Neural cell (in vitro differentiated cells): ENCODE results near the gene ELP4. TPM values are rescaled to one million over a fixed set of nuclear protein-coding genes. Genes with fewer than 3 reads are reported as not detected.

Experiments
- H2AFZ ChIP-seq: fragments of 200-600, 300-800 bp; sonication (generic), shearing (Covaris generic); 2 replicates; pipeline ENCODE4 v1.6.0; 2014; ENCODE audit warnings: low read depth, mild to moderate bottlenecking, antibody characterized with exemption, low read length, moderate library complexity
- H3F3A ChIP-seq: fragments of 200-600 bp; shearing (Covaris generic); 2 replicates; pipeline ENCODE4 v1.6.1; 2016; ENCODE audit warnings: mild to moderate bottlenecking, moderate library complexity, mixed read lengths, antibody characterized with exemption, low read length; ENCODE audit not compliant: insufficient read depth, poor library complexity, severe bottlenecking
- H3K27ac ChIP-seq: fragments of 200-600, 300-800 bp; sonication (generic), shearing (Covaris generic); 2 replicates; pipeline ENCODE4 v1.5.1; 2014; ENCODE audit warnings: mild to moderate bottlenecking, low read length, moderate library complexity
- H3K27me3 ChIP-seq: fragments of 300-800, 200-600 bp; sonication (generic), shearing (Covaris generic); 2 replicates; pipeline ENCODE4 v1.6.0; 2014; ENCODE audit warnings: mild to moderate bottlenecking, low read depth, low read length, moderate library complexity; ENCODE audit not compliant: insufficient read depth
- H3K36me3 ChIP-seq: fragments of 300-800, 200-600 bp; sonication (generic), shearing (Covaris generic); 2 replicates; pipeline ENCODE4 v1.5.1; 2014; ENCODE audit warnings: mild to moderate bottlenecking, antibody characterized with exemption, low read length, moderate library complexity; ENCODE audit not compliant: insufficient read depth
- H3K4me2 ChIP-seq: fragments of 300-800, 200-600 bp; sonication (generic), shearing (Covaris generic); 2 replicates; pipeline ENCODE4 v1.6.0; 2014; ENCODE audit warnings: mild to moderate bottlenecking, low read length
- H3K4me3 ChIP-seq: fragments of 300-800, 200-600 bp; sonication (generic), shearing (Covaris generic); 2 replicates; pipeline ENCODE4 v1.5.1; 2014; ENCODE audit warnings: mild to moderate bottlenecking, low read length, moderate library complexity
- H3K79me2 ChIP-seq: fragments of 200-600 bp; shearing (Covaris generic); replicated peaks from 2 replicates; pipeline ENCODE4 v1.6.0; 2014; ENCODE audit warnings: mild to moderate bottlenecking, low read length, moderate library complexity; ENCODE audit not compliant: insufficient read depth
- H3K9ac ChIP-seq: fragments of 300-800, 200-600 bp; sonication (generic), shearing (Covaris generic); 2 replicates; pipeline ENCODE4 v1.6.1; 2016; ENCODE audit warnings: mild to moderate bottlenecking, low read length, mixed read lengths
- H3K9me2 ChIP-seq: fragments of 200-600 bp; shearing (Covaris generic); 2 replicates; pipeline ENCODE4 v1.6.1; 2016; ENCODE audit warnings: mild to moderate bottlenecking, low read length, mixed read lengths; ENCODE audit not compliant: insufficient read depth
- H3K9me3 ChIP-seq: fragments of 200-600, 300-800 bp; sonication (generic), shearing (Covaris generic); 2 replicates; pipeline ENCODE4 v1.6.1; 2016; ENCODE audit warnings: mild to moderate bottlenecking, mixed run types, low read length, moderate library complexity, mixed read lengths
- H4K20me1 ChIP-seq: fragments of 200-600 bp; shearing (Covaris generic); 2 replicates; pipeline ENCODE4 v1.6.1; 2016; ENCODE audit warnings: mild to moderate bottlenecking, mixed run types; ENCODE audit not compliant: insufficient read depth
- EP300 ChIP-seq: fragments of 450-650 bp; conservative IDR thresholded peaks from 2 replicates; pipeline ENCODE4 v1.6.1; 2014; ENCODE audit warnings: antibody characterized with exemption, mild to moderate bottlenecking, moderate library complexity; ENCODE audit not compliant: poor library complexity, severe bottlenecking
- EZH2 ChIP-seq: fragments of 200-600, 300-800 bp; shearing (Covaris generic), sonication (generic); IDR thresholded peaks from 2 replicates; pipeline ENCODE4 v1.6.1; 2014; ENCODE audit warnings: antibody characterized with exemption, low read length, borderline replicate concordance, mild to moderate bottlenecking; ENCODE audit not compliant: insufficient read depth, poor library complexity, severe bottlenecking
- MXI1 ChIP-seq: fragments of 450-650 bp; conservative IDR thresholded peaks from 2 replicates; pipeline ENCODE4 v1.6.1; 2014; ENCODE audit warnings: antibody characterized with exemption, mild to moderate bottlenecking; ENCODE audit not compliant: poor library complexity, severe bottlenecking
- POLR2AphosphoS5 ChIP-seq: IDR thresholded peaks from 2 replicates; pipeline ENCODE4 v1.6.1; 2012
- RAD21 ChIP-seq: fragments of 450-650 bp; conservative IDR thresholded peaks from 2 replicates; pipeline ENCODE4 v1.6.1; 2014; ENCODE audit warnings: antibody characterized with exemption, mild to moderate bottlenecking, moderate library complexity
- SMC3 ChIP-seq: fragments of 450-650 bp; conservative IDR thresholded peaks from 2 replicates; pipeline ENCODE4 v1.6.1; 2014; ENCODE audit warnings: antibody characterized with exemption, mild to moderate bottlenecking, moderate library complexity; ENCODE audit not compliant: poor library complexity
- TAF1 ChIP-seq: IDR thresholded peaks from 2 replicates; pipeline ENCODE4 v1.6.1; 2012; ENCODE audit warnings: low read depth
- polyA plus RNA-seq: library from polyadenylated mRNA; depleted of rRNA; stranded (reverse); fragments of >200 nt; gene quantifications from 2 replicates; pipeline ENCODE4 v1.2.3, GENCODE V29; 2014
- TF ChIP-seq, protein P1 (sequence below): fragments of 450-650 bp; IDR thresholded peaks from 2 replicates; pipeline ENCODE4 v1.5.1; 2014; ENCODE audit warnings: antibody characterized with exemption, mild to moderate bottlenecking, moderate library complexity; ENCODE audit not compliant: poor library complexity, severe bottlenecking
- TF ChIP-seq, protein P2 (sequence below): IDR thresholded peaks from 2 replicates; pipeline ENCODE4 v1.6.1; 2012; ENCODE audit warnings: borderline replicate concordance

The ELP4 gene
- polyA plus RNA-seq, 1 donor from 2014 or later: 30.4 TPM

DNA sequence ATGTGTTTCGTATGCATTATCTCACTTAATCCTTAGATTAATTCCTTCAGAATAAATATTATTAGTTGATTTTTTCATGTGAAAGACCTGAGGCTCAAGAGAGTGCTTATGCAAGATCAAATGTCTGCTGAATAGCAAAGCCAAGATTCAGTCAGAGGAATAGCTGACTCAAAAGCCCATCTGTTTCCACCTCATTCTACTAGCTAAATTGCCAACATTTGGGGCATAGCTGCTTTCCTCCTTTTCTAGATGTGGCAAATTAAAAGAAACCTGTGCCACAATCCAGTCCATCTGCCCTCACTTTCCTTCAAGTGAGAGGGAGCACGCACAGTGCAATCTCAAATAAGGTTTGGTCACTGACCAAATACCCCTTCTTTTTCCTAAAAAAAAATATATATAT, 180.5 kb downstream of the ELP4 start:
- Histone ChIP-seq H2AFZ (no peak overlapping the region), H3K79me2 (no peaks in the 10 kb centered on the region), H3K36me3 (no peaks in the 10 kb centered on the region), H4K20me1 (no peaks in the 10 kb centered on the region), H3K4me2 (no peak overlapping the region), H3K4me3 (no peak overlapping the region), H3K27ac (no peak overlapping the region), H3K27me3 (no peaks in the 10 kb centered on the region), H3K9ac (no peak overlapping the region), H3F3A (no peaks in the 10 kb centered on the region), H3K9me2 (no peaks in the 10 kb centered on the region), H3K9me3 (no peaks in the 10 kb centered on the region)
- no peak for TF ChIP-seq RAD21
- TF ChIP-seq, protein P1, sequence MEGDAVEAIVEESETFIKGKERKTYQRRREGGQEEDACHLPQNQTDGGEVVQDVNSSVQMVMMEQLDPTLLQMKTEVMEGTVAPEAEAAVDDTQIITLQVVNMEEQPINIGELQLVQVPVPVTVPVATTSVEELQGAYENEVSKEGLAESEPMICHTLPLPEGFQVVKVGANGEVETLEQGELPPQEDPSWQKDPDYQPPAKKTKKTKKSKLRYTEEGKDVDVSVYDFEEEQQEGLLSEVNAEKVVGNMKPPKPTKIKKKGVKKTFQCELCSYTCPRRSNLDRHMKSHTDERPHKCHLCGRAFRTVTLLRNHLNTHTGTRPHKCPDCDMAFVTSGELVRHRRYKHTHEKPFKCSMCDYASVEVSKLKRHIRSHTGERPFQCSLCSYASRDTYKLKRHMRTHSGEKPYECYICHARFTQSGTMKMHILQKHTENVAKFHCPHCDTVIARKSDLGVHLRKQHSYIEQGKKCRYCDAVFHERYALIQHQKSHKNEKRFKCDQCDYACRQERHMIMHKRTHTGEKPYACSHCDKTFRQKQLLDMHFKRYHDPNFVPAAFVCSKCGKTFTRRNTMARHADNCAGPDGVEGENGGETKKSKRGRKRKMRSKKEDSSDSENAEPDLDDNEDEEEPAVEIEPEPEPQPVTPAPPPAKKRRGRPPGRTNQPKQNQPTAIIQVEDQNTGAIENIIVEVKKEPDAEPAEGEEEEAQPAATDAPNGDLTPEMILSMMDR: no peak

DNA sequence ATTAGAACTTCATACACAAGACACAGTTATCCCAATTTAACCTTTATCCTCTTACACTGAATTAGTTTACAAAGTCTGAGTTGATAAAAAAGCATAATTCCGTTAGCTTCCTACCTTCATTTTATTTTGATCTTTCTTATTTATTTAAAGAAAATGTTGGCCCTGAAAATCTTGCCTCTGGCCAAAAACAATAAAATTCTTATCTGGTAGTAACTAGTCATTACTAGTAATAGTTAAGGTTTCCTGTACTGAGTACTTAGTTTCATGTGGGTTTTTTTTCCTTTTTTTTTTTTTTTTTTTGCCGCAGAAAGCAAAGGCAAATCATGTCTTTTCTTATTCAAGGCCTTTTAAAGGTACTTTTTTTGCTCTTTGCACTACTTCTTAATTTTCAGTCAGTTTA, 180.9 kb downstream of the ELP4 start:
- H3K4me2 ChIP-seq: no peak overlapping the region
- no peaks in the 10 kb centered on the region for H3K9me2 ChIP-seq
- no peak overlapping the region for H3K9ac ChIP-seq
- H3K4me3 ChIP-seq: no peak overlapping the region
- no peaks in the 10 kb centered on the region for H4K20me1 ChIP-seq
- no peak for TF ChIP-seq MXI1
- TF ChIP-seq, protein P2, sequence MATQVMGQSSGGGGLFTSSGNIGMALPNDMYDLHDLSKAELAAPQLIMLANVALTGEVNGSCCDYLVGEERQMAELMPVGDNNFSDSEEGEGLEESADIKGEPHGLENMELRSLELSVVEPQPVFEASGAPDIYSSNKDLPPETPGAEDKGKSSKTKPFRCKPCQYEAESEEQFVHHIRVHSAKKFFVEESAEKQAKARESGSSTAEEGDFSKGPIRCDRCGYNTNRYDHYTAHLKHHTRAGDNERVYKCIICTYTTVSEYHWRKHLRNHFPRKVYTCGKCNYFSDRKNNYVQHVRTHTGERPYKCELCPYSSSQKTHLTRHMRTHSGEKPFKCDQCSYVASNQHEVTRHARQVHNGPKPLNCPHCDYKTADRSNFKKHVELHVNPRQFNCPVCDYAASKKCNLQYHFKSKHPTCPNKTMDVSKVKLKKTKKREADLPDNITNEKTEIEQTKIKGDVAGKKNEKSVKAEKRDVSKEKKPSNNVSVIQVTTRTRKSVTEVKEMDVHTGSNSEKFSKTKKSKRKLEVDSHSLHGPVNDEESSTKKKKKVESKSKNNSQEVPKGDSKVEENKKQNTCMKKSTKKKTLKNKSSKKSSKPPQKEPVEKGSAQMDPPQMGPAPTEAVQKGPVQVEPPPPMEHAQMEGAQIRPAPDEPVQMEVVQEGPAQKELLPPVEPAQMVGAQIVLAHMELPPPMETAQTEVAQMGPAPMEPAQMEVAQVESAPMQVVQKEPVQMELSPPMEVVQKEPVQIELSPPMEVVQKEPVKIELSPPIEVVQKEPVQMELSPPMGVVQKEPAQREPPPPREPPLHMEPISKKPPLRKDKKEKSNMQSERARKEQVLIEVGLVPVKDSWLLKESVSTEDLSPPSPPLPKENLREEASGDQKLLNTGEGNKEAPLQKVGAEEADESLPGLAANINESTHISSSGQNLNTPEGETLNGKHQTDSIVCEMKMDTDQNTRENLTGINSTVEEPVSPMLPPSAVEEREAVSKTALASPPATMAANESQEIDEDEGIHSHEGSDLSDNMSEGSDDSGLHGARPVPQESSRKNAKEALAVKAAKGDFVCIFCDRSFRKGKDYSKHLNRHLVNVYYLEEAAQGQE: no peak
- TF ChIP-seq TAF1: no peak
- no peak for TF ChIP-seq SMC3
- TF ChIP-seq EP300: no peak
- TF ChIP-seq POLR2AphosphoS5: no peak
- TF ChIP-seq EZH2: no peak
- TF ChIP-seq, protein P1: no peak
- TF ChIP-seq RAD21: no peak
- H3K27ac ChIP-seq: no peak overlapping the region
- H3K79me2 ChIP-seq: no peaks in the 10 kb centered on the region
- H2AFZ ChIP-seq: no peak overlapping the region
- no peaks in the 10 kb centered on the region for H3K27me3 ChIP-seq
- no peaks in the 10 kb centered on the region for H3F3A ChIP-seq
- no peaks in the 10 kb centered on the region for H3K36me3 ChIP-seq
- no peaks in the 10 kb centered on the region for H3K9me3 ChIP-seq
